ENCODE results near the gene LRCH1. TPM values are rescaled to one million over a fixed set of nuclear protein-coding genes. Genes with fewer than 3 reads are reported as not detected.

The LRCH1 gene
- total RNA-seq, 1 donor from 2014 or later: 29.6 TPM

DNA sequence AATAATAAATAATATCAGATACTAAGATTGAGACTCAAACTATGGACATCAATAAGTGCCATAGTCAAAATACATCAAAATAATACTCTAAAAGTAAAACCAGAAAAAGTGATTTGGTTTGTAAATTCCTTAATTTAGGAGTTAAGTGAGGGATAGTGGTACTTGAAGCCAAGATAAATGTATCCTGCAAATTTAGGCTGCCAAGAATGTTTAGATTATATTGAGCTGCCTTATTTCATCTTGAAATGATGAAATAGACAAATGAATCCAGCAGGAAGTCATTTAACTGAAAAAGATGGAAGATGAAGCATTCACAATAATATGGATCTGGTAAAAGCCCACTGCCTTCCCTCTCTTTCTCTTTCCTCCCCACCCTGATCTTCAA, 112.3 kb downstream of the LRCH1 start:
- TF ChIP-seq, protein P1, sequence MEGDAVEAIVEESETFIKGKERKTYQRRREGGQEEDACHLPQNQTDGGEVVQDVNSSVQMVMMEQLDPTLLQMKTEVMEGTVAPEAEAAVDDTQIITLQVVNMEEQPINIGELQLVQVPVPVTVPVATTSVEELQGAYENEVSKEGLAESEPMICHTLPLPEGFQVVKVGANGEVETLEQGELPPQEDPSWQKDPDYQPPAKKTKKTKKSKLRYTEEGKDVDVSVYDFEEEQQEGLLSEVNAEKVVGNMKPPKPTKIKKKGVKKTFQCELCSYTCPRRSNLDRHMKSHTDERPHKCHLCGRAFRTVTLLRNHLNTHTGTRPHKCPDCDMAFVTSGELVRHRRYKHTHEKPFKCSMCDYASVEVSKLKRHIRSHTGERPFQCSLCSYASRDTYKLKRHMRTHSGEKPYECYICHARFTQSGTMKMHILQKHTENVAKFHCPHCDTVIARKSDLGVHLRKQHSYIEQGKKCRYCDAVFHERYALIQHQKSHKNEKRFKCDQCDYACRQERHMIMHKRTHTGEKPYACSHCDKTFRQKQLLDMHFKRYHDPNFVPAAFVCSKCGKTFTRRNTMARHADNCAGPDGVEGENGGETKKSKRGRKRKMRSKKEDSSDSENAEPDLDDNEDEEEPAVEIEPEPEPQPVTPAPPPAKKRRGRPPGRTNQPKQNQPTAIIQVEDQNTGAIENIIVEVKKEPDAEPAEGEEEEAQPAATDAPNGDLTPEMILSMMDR (IDR thresholded peaks at IDR 0.05; ENCODE audit: unreplicated experiment): no peak
- Mint-ChIP-seq H3K27ac (peak overlapping the region; percentile 84), H3K4me3 (no peak overlapping the region), H3K27me3 (ENCODE audit: low read depth) (no peaks in the 10 kb centered on the region), H3K9me3 (peaks cover 4% of the 10 kb centered on the region), H3K4me1 (peaks cover 66% of the 10 kb centered on the region), H3K36me3 (peaks cover 10% of the 10 kb centered on the region)
- no peak for DNase-seq (ENCODE audit: low spot score in 2 of 2, unreplicated experiment in 2 of 2)

DNA sequence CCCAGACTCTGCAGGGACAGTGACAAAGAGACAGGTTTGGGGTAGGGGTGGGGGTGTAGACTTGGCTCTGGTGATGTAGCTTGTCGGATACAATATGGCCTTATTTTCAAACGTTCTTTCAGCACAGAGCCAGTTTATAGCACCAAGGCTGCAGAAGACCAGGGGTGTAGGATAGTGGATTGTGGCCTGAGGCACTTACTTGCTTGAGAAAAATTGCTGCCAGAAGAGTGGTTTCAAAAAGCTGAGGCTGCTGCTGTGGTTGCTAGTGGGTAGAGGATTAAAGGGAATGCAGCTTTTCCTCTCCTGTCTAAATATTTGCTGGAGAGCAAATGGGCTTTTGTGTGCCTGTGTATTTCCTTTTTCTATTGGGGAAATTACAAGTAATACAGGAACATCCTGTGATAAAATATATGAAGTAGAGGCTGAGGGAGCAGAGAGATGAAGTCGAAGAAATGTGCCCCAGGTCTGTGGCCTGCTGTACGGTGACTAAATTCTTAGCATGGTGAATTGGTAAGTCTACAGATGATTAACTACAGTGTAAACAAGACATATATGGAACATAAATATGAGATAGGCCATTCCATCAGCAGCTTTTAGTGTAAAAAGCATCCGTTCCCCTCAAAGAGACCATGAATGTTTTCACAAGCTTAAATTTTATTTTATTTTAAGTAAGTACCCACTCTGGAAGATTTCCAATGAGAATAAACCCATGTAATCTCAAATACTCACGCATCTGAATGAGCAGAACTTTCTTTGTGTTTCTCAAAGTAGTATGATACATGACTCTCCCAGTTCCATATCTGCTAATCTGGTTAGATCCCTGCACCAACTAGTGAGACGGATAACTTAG, 112.9 kb downstream of the LRCH1 start:
- TF ChIP-seq, protein P1 (IDR thresholded peaks at IDR 0.05; ENCODE audit: unreplicated experiment): no peak
- Mint-ChIP-seq H3K4me1 (peaks cover 61% of the 10 kb centered on the region), H3K27me3 (ENCODE audit: low read depth) (no peaks in the 10 kb centered on the region), H3K36me3 (peaks cover 11% of the 10 kb centered on the region), H3K27ac (peak overlapping the region; percentile 84), H3K9me3 (no peaks in the 10 kb centered on the region), H3K4me3 (no peak overlapping the region)
- DNase-seq (ENCODE audit: low spot score in 2 of 2, unreplicated experiment in 2 of 2): no peak

DNA sequence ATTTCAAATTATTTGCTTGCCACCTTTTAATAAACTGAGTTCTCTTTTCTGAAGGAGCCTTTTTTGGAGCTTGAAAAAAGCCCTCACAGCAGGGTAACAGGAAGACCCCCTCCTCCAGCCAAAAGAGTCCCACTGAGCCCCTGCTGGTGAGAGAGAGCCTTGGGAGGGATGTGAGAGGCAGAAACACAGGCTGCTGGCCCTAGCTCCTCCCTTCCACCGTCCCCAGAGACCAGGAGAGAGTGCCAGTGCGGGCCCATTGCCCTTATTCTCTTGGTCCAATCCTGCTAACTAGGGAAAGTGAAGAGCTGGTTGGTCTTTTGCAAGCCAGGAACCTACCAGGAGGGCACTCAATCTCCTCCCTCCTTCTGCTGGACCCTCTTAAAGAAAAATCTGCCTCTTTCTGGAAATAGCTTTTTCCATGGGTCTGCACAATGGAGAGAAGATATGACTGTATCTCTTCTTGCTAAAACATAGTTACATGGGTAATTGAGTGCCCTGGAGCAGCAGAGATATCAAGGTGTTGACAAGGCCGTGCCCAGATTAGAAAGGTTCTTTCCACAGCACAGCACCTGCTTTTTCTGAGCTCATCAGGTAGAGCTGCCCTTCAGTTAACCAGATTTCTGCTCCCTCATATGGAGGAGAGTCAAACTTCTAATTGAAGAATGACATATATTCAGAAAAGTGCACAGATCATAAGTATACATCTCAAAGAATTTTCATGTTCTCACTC, 113.9 kb downstream of the LRCH1 start:
- H3K9me3 Mint-ChIP-seq: no peaks in the 10 kb centered on the region
- peak overlapping the region; percentile 42 for H3K27ac Mint-ChIP-seq
- H3K27me3 Mint-ChIP-seq (ENCODE audit: low read depth): no peaks in the 10 kb centered on the region
- no peak overlapping the region for H3K4me3 Mint-ChIP-seq
- TF ChIP-seq, protein P1 (IDR thresholded peaks at IDR 0.05; ENCODE audit: unreplicated experiment): no peak
- peaks cover 56% of the 10 kb centered on the region for H3K4me1 Mint-ChIP-seq
- no peak for DNase-seq (ENCODE audit: low spot score in 2 of 2, unreplicated experiment in 2 of 2)
- H3K36me3 Mint-ChIP-seq: peaks cover 18% of the 10 kb centered on the region

DNA sequence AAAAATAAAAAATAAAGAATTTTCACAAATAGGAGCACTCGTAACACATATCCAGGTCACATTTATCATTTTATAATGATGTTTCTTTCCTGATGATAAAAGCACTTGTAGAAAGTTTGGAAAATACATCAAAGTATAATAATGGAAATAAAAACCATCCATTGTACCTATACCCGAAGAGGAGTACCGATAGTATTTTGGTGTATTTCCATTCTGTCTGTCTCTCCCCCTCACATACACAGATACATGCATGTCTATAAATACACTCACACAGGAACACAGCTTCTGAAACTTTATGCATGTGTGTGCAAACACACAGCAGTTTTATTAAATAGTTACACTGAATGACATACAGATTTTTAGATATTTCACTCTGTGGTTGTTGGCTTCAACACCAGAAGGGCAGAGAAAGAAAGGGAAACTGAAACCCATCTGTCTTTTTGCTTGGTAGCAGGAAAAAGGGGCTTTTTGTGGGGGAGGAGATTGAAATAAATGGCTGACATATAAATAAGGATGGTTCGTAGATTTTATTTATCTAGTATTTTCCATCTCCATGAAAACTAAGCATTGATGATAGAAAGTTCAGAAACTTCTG, 114.8 kb downstream of the LRCH1 start:
- Mint-ChIP-seq H3K4me3 (no peak overlapping the region), H3K27ac (no peak overlapping the region), H3K27me3 (ENCODE audit: low read depth) (no peaks in the 10 kb centered on the region), H3K4me1 (peaks cover 48% of the 10 kb centered on the region), H3K9me3 (no peaks in the 10 kb centered on the region), H3K36me3 (peaks cover 20% of the 10 kb centered on the region)
- no peak for DNase-seq (ENCODE audit: low spot score in 2 of 2, unreplicated experiment in 2 of 2)
- TF ChIP-seq, protein P1 (IDR thresholded peaks at IDR 0.05; ENCODE audit: unreplicated experiment): no peak

DNA sequence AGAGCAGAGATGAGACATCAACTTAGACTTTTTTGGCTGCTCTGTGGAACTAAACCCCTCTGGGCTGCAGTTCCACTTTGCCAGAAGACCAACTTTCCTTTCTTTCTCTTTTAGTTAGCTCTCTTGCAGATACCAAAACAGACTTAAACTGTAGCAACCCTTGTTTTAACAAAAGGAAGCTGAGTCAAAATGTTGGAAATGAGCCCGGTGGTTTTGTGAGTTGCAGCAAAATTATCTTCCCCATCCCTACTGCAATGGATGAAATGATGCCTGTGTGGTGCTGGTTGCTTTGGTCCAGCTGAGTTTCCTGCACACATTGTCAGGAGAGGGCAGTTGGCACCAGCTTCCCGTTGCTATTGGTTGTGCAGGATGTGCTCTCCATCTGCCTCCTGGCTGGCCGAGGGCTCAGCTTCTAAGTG, 115.3 kb downstream of the LRCH1 start:
- Mint-ChIP-seq H3K36me3 (peaks cover 20% of the 10 kb centered on the region), H3K4me1 (peaks cover 44% of the 10 kb centered on the region), H3K4me3 (no peak overlapping the region), H3K27me3 (ENCODE audit: low read depth) (no peaks in the 10 kb centered on the region), H3K27ac (no peak overlapping the region), H3K9me3 (no peaks in the 10 kb centered on the region)
- no peak for DNase-seq (ENCODE audit: low spot score in 2 of 2, unreplicated experiment in 2 of 2)
- TF ChIP-seq, protein P1 (IDR thresholded peaks at IDR 0.05; ENCODE audit: unreplicated experiment): no peak
